Stimulated activated CD4-positive, alpha-beta T cell treated with anti-CD3 and anti-CD28 coated beads, Interleukin-1b, Interleukin-23, amount 100 ng/mL, for 24 hours (primary cell): ENCODE results near the gene PCDHGB7.
A peak's percentile ranks its signal among the peaks of the same experiment; 100 is the strongest.
"Not testable (repeated sequence)": the region's sequence is repeated elsewhere in the genome, so short reads cannot be mapped to it uniquely, and the experiment has no call there.

Experiments
- DNase-seq, 4 experiments: peaks; one replicate each; pipeline ENCODE4 v3.0.0-alpha.2; 2020; ENCODE audit warnings: low read depth in 4 of 4, low spot score in 1 of 4

Gene PCDHGB7

GRCh38 chr5:141417494-141418172 is at the start of gene PCDHGB7:
TSS of gene PCDHGB7 (plus strand) at chr5:141417677. CDS start at chr5:141417860, 183 bp downstream.
- DNase-seq = peak in 1 of 4 experiments; percentile 54

GRCh38 chr5:141369994-141370848 is 47.3 kb upstream of the PCDHGB7 start, which contains the start of gene PCDHGB3:
TSS of gene PCDHGB3 (plus strand) at chr5:141370242. CDS start at chr5:141370395, 153 bp downstream.
- peak in 1 of 4 experiments; percentile 8 for DNase-seq

GRCh38 chr5:141371572-141372475 is 45.7 kb upstream of the PCDHGB7 start:
- DNase-seq = no peak

- no peak for DNase-seq
Observed at GRCh38 chr5:141373673-141374317, 43.7 kb upstream of the PCDHGB7 start, which contains the start of gene PCDHGA6. TSS of gene PCDHGA6 (plus strand) at chr5:141373891. CDS start at chr5:141374084, 193 bp downstream.

GRCh38 chr5:141374627-141375026 is 42.9 kb upstream of the PCDHGB7 start:
- DNase-seq = no peak

- DNase-seq = not testable (repeated sequence)
Observed at GRCh38 chr5:141375444-141376155, 41.9 kb upstream of the PCDHGB7 start.

- no peak for DNase-seq
Observed at GRCh38 chr5:141382469-141383294, 34.8 kb upstream of the PCDHGB7 start, which contains the start of gene PCDHGA7. TSS of gene PCDHGA7 (plus strand) at chr5:141382742. CDS start at chr5:141382900, 158 bp downstream.

- no peak for DNase-seq
Observed at GRCh38 chr5:141383345-141383744, 34.1 kb upstream of the PCDHGB7 start.

- DNase-seq = no peak
Observed at GRCh38 chr5:141384471-141385267, 32.8 kb upstream of the PCDHGB7 start.

- not testable (repeated sequence) for DNase-seq
Observed at GRCh38 chr5:141387557-141388311, 29.7 kb upstream of the PCDHGB7 start, which contains the start of gene PCDHGB4. TSS of gene PCDHGB4 (plus strand) at chr5:141387698. CDS start at chr5:141387885, 187 bp downstream.

GRCh38 chr5:141388661-141389060 is 28.8 kb upstream of the PCDHGB7 start:
- DNase-seq = no peak

GRCh38 chr5:141389153-141390042 is 28.1 kb upstream of the PCDHGB7 start:
- no peak for DNase-seq

GRCh38 chr5:141392429-141393198 is 24.9 kb upstream of the PCDHGB7 start, which contains the start of gene PCDHGA8:
TSS of gene PCDHGA8 (plus strand) at chr5:141392633. CDS start at chr5:141392814, 181 bp downstream.
- DNase-seq = no peak

- no peak for DNase-seq
Observed at GRCh38 chr5:141393267-141393666, 24.2 kb upstream of the PCDHGB7 start.
